HEK293T (cell line): Measurements from ENCODE around the gene ADGRL3.

ENCODE experiments used
- CTCF ChIA-PET: fragments of 350-600 bp; formaldehyde crosslinking; extraction: SDS; loops from one replicate; lab custom pipeline; 2021; ENCODE audit warnings: antibody characterized with exemption, inconsistent platforms; lab: Yijun Ruan, JAX
- POLR2A ChIA-PET: fragments of 350-600 bp; formaldehyde crosslinking; extraction: SDS; loops from one replicate; lab custom pipeline; 2020; ENCODE audit warnings: antibody characterized with exemption, inconsistent platforms; lab: Yijun Ruan, JAX
- DNase-seq: peaks from one replicate; pipeline ENCODE4 v3.0.0; 2012; ENCODE audit warnings: mixed read lengths; ENCODE audit errors: extremely low spot score
- ARNT ChIP-seq: fragments of 450-650 bp; IDR thresholded peaks from 2 replicates; pipeline ENCODE4 v1.6.1; 2017; ENCODE audit warnings: mild to moderate bottlenecking
- BHLHE40 ChIP-seq: fragments of 450-650 bp; IDR thresholded peaks from 2 replicates; pipeline ENCODE4 v1.6.1; 2016; ENCODE audit warnings: mild to moderate bottlenecking, moderate library complexity, borderline replicate concordance
- CTBP1 ChIP-seq: fragments of 450-650 bp; IDR thresholded peaks from 2 replicates; pipeline ENCODE4 v1.6.1; 2016; ENCODE audit warnings: borderline replicate concordance
- ELF4 ChIP-seq: fragments of 450-650 bp; IDR thresholded peaks from 2 replicates; pipeline ENCODE4 v1.6.1; 2017; ENCODE audit warnings: antibody characterized with exemption
- FOXA1 ChIP-seq: fragments of 450-650 bp; IDR thresholded peaks from 2 replicates; pipeline ENCODE4 v1.6.1; 2016; ENCODE audit warnings: mild to moderate bottlenecking
- FOXK2 ChIP-seq: fragments of 450-650 bp; IDR thresholded peaks from 2 replicates; pipeline ENCODE4 v1.6.1; 2016; ENCODE audit warnings: mild to moderate bottlenecking
- FOXM1 ChIP-seq: fragments of 450-650 bp; IDR thresholded peaks from 2 replicates; pipeline ENCODE4 v1.6.1; 2017; ENCODE audit warnings: mild to moderate bottlenecking, borderline replicate concordance
- HDGF ChIP-seq: fragments of 450-650 bp; IDR thresholded peaks from 2 replicates; pipeline ENCODE4 v1.6.1; 2017; ENCODE audit warnings: antibody characterized with exemption, borderline replicate concordance
- L3MBTL2 ChIP-seq: fragments of 450-650 bp; conservative IDR thresholded peaks from 2 replicates; pipeline ENCODE4 v1.6.1; 2016; ENCODE audit warnings: mild to moderate bottlenecking
- LEF1 ChIP-seq: fragments of 450-650 bp; IDR thresholded peaks from 2 replicates; pipeline ENCODE4 v1.6.1; 2017; ENCODE audit warnings: mild to moderate bottlenecking, borderline replicate concordance
- NFRKB ChIP-seq: fragments of 450-650 bp; IDR thresholded peaks from 2 replicates; pipeline ENCODE4 v1.6.1; 2016; ENCODE audit warnings: mild to moderate bottlenecking, moderate library complexity
- SP1 ChIP-seq: fragments of 450-650 bp; IDR thresholded peaks from 2 replicates; pipeline ENCODE4 v1.6.1; 2017
- SUZ12 ChIP-seq: fragments of 450-650 bp; IDR thresholded peaks from 2 replicates; pipeline ENCODE4 v1.6.1; 2016; ENCODE audit warnings: mild to moderate bottlenecking
- TARDBP ChIP-seq: fragments of 450-650 bp; IDR thresholded peaks from 2 replicates; pipeline ENCODE4 v1.6.1; 2016
- ZNF384 ChIP-seq: fragments of 450-650 bp; IDR thresholded peaks from 2 replicates; pipeline ENCODE4 v1.6.1; 2016
- TF ChIP-seq, protein P1 (sequence below): fragments of 450-650 bp; IDR thresholded peaks from 2 replicates; pipeline ENCODE4 v1.6.1; 2016

The ADGRL3 gene

DNA sequence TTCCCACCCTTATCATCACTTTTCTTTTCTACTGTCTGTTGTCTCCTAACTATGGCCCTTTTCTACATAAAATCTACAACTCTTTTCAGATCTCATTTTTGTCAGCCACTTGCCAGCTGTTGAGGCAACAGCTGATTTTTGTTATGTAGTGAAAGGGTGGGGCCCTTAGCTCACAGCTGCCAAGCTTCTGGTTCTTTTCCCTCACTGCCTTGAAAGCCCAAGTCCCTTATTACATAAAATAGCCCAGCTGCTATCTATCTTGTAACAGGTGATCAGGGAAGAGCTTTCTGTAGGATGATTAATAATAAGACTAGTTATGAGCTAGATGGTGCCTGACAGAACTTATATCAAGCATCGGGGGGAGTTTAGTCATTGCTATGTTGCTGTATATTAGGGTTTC, 45.9 kb downstream of the ADGRL3 start:
- no peak for DNase-seq
- CTCF ChIA-PET = no interaction called here

DNA sequence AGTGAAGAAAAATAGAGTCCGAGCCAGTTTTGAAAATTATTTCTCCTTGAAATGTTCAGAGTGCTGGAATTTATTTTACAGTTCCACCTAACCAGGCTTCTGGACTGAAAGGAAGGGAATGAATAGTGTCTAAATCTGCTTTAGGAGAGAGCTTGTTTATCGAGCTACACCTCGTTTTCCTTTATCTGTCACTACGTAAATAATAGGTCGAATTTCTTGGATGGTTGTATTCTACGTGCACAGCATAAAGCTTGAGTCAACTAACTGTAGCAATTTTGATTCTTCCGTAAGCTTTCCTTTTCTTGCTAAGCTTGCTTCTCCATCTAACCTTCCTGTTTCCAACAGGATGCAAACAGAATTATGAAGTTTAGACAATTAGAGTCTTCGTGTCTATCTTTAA, 48.6 kb downstream of the ADGRL3 start:
- POLR2A ChIA-PET = no interaction called here
- TF ChIP-seq FOXK2 (no peak), BHLHE40 (no peak), FOXM1 (no peak), ELF4 (no peak), ARNT (no peak), L3MBTL2 (no peak), SUZ12 (no peak), SP1 (no peak), NFRKB (no peak), CTBP1 (no peak), HDGF (no peak), ZNF384 (no peak), LEF1 (no peak), TARDBP (no peak), FOXA1 (no peak)
- TF ChIP-seq, protein P1, sequence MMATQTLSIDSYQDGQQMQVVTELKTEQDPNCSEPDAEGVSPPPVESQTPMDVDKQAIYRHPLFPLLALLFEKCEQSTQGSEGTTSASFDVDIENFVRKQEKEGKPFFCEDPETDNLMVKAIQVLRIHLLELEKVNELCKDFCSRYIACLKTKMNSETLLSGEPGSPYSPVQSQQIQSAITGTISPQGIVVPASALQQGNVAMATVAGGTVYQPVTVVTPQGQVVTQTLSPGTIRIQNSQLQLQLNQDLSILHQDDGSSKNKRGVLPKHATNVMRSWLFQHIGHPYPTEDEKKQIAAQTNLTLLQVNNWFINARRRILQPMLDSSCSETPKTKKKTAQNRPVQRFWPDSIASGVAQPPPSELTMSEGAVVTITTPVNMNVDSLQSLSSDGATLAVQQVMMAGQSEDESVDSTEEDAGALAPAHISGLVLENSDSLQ = no peak
- CTCF ChIA-PET = interaction anchor here (0.6 to 0.7 kb wide), 2 partner anchors 8 to 15 kb away, joined by 3 to 4 read pairs; no protein-coding TSS in a partner anchor

More for the DNA sequence above, 45.9 kb downstream of the ADGRL3 start:
- TF ChIP-seq SUZ12 (no peak), HDGF (no peak), CTBP1 (no peak), L3MBTL2 (no peak), ZNF384 (no peak), SP1 (no peak), LEF1 (no peak), FOXK2 (no peak), FOXM1 (no peak), TARDBP (no peak), BHLHE40 (no peak), FOXA1 (no peak), NFRKB (no peak), ARNT (no peak), ELF4 (no peak)
- TF ChIP-seq, protein P1 = no peak
- POLR2A ChIA-PET = no interaction called here

DNA sequence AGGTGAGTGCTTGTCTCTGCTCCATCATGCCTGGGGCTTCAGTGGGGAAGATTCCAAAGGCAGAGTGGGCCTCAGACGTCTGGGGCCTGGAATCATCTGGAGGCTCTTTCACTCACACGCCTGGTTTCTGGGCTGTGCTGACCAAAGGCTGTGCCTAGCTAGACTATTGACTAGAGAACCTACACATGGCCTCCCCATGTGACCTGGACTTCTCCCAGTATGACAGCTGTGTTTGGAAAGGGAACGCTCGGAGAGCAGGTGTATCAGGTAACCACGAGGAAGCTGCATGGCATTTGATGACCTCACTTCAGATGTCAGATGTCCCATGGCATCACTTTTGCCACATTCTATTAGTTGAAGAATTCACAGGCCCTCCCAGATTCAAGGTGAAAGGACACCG, 51.0 kb downstream of the ADGRL3 start:
- DNase-seq = no peak
- ChIA-PET POLR2A (interaction anchor here (1.0 kb wide), 1 partner anchor 51 kb away, joined by 3 read pairs; the partner anchor contains the start of gene ADGRL3), CTCF (no interaction called here)
- no peak for TF ChIP-seq SP1
- TF ChIP-seq BHLHE40 = no peak
- TF ChIP-seq HDGF = no peak
- no peak for TF ChIP-seq LEF1
- no peak for TF ChIP-seq TARDBP
- TF ChIP-seq, protein P1 = no peak
- TF ChIP-seq CTBP1 = no peak

More for the DNA sequence above, 48.6 kb downstream of the ADGRL3 start:
- DNase-seq = no peak

DNA sequence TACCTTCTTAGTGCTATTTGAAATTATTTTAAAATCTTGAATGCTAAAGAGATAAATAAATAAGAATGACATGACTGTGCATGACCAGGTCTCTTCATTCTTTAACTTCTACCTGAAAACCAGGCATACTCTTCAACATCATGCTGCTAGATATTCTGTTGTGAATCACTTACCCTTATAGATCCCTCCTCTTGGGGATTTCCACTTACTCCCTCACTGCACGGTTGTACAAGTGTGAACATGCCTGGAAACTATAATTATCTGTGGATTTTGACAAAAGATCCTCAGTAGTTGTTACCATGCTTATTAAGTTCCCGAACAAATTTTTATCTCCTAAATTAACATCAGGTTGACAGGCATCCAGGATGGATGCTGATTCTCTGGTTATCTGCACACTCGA, 54.3 kb downstream of the ADGRL3 start:
- DNase-seq = no peak
- POLR2A ChIA-PET = no interaction called here
- TF ChIP-seq LEF1 = no peak
- TF ChIP-seq ARNT = no peak
- no peak for TF ChIP-seq TARDBP
- TF ChIP-seq FOXM1 = no peak
- no peak for TF ChIP-seq SP1
- TF ChIP-seq NFRKB = no peak
- no peak for TF ChIP-seq HDGF
- no peak for TF ChIP-seq ELF4
- TF ChIP-seq L3MBTL2 = no peak
- TF ChIP-seq, protein P1 = no peak
- no peak for TF ChIP-seq SUZ12
- TF ChIP-seq ZNF384 = no peak
- no peak for TF ChIP-seq FOXA1
- no peak for TF ChIP-seq FOXK2
- TF ChIP-seq BHLHE40 = no peak
- CTCF ChIA-PET = no interaction called here

DNA sequence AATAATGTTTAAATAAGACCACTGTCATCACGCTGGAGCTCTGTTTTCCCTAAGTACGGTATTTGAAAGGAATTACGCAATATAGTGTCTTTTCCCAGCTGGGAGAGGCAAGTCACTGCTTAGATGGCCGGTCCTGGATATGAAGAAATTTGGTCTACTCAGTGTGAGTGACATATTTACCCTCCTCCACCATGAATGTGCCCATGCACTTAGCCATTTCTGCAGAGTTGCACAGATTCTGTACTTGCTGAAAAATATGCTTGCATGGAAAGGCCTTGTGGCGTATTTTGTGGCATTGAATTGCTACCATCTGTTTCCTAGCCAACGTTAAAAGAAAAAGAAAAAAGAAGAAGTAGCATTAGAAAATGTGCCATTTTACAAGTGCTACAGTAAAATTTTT, 73.1 kb downstream of the ADGRL3 start:
- ChIA-PET CTCF (no interaction called here), POLR2A (no interaction called here)
- TF ChIP-seq SUZ12 (no peak), FOXA1 (no peak)
- no peak for DNase-seq

DNA sequence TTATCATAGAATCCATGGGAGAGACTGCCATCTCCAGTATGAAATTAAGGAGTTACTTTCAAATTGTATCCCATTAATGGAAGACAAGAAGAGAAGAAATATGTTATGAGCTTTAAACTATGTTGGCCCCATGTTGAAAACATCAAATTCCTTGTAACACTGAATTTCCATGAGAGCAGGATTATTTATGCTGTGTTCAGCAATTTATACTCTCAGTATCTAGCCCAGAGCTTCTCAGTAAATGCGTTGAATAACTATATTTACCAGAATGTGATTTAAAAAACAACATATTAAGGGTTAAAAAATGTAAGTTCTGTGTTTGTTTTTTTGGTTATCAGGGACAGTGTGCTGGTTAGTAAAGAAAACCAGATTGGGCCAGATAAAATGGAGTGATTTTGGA, 74.2 kb downstream of the ADGRL3 start:
- no peak for DNase-seq
- CTCF ChIA-PET = interaction anchor here (0.6 kb wide), 1 partner anchor 323 kb away, joined by 3 read pairs; no protein-coding TSS in a partner anchor
- TF ChIP-seq FOXA1 = no peak
- TF ChIP-seq SP1 = no peak
- TF ChIP-seq ZNF384 = no peak
- TF ChIP-seq CTBP1 = no peak
- TF ChIP-seq NFRKB = no peak
- no peak for TF ChIP-seq TARDBP
- no peak for TF ChIP-seq LEF1
- TF ChIP-seq FOXK2 = no peak
- TF ChIP-seq ELF4 = no peak
- POLR2A ChIA-PET = no interaction called here
